Midbrain (tissue), 1 donor: Measurements from ENCODE around the gene UGT1A10.
"Not testable (repeated sequence)": the region's sequence is repeated elsewhere in the genome, so short reads cannot be mapped to it uniquely, and the experiment has no call there.

ENCODE experiments used
- DNase-seq: peaks from one replicate; lab custom pipeline; 2025; lab: John Stamatoyannopoulos, UW

Gene UGT1A10

DNA sequence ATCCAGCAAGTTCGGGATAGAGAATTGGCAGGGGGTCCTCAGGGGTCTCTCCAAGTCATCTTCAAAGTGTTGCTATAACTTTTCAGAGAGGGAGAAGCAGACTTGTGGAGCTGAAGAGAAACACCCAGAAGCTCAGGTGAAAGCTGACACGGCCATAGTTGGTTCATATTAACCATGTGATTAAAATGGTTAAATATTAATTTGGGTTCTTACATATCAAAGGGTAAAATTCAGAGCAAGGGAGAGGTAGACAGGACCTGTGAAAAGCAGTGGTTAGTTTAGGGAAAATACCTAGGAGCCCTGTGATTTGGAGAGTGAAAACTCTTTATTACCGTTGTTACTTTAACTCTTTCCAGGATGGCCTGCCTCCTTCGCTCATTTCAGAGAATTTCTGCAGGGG is 56.4 kb downstream of the UGT1A10 start, which contains the start of gene UGT1A6:
Gene UGT1A6 (plus strand): TSS at position 243 of the 400 bp plus-strand sequence. CDS start 115 bp downstream, at position 358.
- no peak for DNase-seq

DNA sequence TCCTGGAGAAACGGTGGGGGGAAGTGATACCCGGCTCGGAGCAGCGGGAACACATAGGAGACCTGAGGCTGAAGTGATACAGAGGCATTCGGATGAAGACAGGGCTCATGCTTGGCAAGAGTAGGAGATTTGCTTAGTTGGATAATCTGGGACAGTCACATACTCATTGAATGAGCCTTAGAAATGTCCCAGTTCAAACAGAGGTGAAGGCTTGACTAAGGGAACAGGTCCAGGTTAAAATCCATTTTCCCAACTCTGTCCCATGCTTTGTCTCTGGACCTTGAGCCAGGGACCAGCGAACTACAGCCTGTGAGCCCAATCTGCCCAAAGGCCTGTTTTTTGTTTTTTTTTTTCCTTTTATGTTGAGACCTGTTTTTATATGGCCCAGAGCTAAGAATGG is 57.7 kb downstream of the UGT1A10 start:
- DNase-seq: no peak

DNA sequence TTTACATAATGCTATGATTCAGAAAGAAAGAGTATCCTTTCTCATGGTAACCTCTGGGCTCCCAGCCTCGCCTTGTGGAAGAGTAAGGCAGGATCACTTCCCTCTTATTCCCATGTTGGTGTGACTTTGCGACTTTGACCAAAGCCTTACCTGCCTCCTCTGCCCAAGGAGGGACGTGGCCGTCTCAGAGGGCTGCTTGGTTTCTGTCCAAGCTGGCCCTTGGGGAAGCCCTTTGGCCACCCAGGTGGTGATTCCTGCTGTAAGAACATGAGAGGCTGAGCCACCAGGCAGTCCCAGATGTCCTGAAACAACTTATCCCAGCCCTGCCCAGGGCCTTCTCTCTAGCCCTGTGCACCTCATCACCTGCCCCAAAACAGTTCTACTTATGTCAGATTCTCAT is 62.5 kb downstream of the UGT1A10 start:
- DNase-seq: no peak

DNA sequence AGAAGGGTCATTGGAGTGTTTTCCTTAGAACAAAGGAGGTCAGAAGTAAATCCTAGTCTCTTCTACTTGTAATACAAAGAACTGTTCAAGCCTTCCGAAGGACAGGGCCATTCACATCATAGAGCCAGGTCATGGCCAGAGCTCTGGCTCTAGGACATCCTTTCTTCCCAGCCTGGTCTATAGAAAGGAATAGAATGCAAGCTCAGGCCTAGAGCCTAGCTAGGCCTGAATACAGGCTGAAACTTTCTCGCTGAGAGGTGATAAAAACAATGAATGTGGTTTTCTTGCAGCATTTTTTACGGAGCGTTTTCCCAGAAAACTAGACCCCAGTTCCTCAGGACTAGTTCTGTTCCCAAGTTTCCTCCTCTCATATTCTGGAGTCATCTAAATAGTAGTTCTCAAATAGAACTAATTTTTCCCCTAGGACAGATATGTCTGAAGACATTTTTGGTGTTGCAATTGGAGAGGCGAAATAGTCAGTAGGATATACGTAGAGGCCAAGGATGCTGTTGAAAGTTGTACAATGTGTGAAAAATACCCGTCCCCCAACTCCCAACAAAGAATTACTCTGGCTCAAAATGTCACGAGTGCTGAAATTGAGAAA is 63.3 kb downstream of the UGT1A10 start:
- no peak for DNase-seq

DNA sequence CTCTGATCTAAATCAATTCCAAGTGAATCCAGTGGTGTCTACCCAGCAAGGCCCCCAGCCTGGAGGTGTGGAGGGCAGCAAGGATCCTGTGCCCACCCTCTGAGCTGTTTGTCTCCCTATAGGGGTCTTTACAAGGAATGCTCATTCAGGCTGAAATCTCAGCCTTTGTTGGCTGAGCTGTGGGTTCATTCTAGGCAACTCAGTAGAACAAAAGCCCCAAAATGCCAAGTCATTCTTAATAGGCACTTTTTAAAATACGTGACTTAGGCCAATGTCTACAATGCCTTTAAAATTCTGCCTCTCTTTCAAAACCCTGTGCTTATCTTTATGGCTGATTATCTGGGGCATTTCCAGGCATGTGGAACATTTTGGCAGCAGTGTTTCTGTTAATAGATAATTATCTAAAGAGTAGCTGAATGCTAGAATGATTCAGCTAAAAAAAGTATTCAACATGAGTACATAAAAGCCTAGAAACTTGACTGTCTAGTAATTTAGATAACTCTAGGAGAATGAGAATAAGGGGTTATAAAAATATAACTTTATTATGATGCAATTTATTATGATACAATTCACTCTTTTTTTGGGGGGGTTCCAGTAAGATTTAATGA is 63.9 kb downstream of the UGT1A10 start:
- DNase-seq: no peak

DNA sequence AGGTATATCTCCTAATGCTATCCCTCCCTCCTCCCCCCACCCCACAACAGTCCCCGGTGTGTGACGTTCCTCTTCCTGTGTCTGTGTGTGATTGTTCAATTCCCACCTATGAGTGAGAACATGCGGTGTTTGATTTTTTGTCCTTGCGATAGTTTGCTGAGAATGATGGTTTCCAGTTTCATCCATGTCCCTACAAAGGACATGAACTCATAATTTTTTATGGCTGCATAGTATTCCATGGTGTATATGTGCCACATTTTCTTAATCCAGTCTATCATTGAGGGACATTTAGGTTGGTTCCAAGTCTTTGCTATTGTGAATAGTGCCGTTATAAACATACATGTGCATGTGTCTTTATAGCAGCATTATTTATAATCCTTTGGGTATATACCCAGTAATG is 64.6 kb downstream of the UGT1A10 start:
- not testable (repeated sequence) for DNase-seq

DNA sequence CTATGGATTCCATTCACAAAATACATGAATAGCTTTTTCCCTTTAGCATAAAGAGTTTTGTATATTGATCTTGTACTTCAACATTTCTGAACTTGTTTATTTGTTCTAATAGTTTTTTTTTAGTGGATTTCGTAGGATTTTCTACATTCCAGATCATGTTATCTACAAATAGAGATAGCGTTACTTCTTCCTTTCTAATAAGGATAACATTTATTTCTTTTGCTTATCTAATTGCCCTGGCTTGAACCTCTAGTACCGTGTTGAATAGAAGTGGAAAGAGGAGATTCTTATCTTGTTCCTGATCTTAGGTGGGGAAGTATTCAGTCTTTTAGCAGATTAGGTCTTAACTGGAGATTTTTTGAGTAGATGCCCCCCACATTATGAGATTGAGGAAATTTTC is 66.0 kb downstream of the UGT1A10 start:
- DNase-seq: no peak

DNA sequence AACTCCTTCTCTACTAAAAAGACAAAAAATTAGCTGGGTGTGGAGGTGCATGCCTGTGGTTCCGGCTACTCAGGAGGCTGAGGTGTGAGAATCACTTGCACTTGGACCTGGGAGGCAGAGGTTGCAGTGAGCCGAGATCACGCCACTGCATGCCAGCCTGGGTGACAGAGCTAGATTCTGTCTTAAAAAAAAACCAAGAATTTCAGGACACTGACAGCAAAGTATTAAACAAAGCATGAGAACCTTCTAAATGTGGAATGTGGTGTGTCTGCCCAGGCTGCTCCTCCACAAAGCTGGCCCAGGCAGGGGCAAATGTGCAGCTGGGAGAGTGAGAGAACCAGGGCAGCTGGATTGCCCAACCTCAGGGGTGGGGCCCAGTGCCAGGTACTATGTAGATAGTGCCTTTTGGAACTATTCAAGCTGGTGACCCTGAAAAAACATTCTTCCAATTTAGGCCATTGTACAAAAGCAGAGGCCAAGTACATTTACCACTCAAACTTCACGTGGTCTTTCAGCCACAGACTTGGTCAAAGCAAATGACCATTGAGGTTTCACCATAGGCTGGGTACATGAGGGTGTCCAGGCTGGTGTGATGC is 69.8 kb downstream of the UGT1A10 start:
- DNase-seq: no peak

DNA sequence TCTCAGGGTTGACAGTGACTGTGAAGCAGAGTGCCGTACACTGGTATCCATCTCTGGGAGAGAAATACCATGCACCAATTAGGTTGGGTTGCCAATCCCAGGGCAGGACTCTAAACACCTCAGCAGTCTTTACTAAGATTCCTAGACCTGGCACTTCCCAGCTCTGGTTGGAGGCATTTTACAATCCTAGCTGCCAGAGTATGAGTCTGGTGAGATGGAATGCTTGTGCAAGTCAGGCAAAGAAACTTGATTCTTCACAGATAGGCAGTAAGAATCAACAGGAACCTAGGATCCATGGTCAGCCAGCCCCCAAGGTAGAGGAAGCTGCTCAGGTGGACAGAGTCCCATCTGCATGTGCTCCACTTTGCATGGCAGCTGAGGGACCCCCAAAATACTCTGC is 70.5 kb downstream of the UGT1A10 start:
- DNase-seq: no peak

DNA sequence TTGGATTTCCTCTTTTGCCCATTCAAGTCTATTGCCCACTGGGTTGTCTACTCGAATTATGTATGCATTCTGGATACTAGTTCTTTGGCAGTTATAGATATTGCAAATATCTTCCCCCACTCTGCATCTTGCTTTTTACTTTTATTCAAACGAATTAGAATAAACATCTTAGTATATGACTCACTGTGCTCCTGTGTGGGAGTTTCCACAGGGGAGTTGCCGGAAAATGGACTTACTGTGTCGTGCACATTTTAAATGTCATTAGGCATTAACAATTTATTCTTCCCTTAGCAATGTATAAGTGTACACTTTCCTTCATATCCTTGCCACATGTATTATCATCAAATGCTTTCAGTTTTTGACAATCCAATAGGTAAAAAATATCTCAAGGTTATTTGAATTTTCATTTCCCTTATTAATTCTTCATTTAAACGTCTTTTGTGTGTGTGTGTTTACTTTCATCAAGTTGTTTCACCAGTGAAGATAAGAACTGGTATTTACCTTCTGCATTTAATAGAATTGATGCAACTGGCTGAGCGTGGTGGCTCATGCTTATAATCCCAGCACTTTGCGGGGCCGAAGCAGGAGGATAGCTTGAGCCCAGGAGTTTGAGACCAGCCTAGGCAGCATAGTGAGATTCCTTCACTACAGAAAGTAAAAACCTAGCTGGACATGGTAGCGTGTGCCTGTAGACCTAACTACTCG is 71.8 kb downstream of the UGT1A10 start:
- DNase-seq: no peak

DNA sequence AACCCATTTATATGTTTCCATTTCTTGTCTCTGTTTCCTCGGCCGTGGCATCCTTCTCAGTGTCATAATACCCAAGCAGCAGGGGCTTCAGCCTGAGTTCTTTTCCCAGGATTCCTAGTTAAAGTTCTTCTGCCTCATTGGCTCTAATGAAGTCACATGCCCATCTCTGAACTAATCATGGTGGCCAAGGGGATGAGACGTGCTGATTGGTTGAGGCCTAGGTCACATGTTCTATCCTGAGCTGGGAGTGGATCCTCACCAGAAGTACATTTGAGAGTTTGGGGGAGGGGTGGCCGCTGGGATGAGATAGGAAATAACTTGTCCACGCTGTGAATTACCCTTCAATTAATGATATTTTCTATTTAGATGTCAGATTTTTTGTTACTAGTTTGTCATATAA is 72.7 kb downstream of the UGT1A10 start:
- no peak for DNase-seq

DNA sequence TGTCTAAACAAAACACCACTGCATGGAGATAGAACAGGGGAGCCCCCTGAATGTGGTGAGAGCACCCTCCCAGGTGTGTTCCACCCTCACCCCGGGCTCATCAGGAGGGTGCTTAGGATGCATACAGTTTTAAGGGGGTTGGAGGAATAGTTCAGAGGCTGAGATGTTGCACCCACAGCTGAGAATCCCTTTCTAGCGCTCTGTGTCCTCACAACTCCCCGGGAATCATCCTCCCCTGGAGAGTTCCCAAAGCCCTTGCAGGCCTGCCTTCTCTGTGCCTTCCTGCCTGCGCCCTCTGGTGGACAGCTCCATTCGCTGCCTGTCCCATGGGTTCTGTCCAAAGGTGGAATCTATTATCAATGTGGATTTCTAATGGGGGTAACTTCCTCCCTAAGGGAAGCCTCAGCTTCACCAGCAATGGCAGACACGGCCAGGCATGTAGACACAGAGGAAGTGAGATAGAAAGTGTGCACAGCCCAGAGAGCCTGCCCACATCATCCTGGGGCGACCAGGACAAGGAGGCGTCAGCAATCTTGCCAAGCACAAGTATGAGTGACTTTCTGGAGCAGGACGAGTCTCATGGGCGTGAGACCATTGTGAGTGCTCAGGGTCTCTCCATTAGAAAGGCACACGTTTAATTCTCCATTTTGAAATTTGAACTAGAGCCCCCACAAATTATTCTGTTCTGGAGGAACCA is 75.2 kb downstream of the UGT1A10 start:
- DNase-seq: peak; percentile 68

DNA sequence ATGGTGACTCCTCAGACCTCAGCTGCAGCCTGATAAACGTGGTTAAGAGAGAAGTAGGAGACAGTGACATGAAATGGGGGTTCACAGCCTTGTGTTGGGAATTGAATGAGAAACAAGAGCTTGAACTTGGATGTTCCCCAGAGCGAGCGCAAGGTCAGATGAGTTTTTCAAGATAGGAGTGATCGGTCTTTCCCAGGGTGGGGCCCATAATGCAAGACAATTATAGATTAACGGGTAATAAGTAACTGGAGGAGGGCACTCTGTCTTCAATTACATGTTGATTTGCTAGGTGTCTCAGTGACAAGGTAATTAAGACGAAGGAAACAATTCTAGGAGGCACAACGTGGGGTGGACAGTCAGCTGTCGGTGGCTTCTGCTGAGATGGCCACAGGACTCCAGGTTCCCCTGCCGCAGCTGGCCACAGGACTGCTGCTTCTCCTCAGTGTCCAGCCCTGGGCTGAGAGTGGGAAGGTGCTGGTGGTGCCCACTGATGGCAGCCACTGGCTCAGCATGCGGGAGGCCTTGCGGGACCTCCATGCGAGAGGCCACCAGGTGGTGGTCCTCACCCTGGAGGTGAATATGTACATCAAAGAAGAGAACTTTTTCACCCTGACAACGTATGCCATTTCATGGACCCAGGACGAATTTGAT is 76.5 kb downstream of the UGT1A10 start, which contains the start of gene UGT1A5:
Gene UGT1A5 (plus strand): TSS at position 297 of the 651 bp plus-strand sequence. CDS start 85 bp downstream, at position 382.
- DNase-seq: no peak

DNA sequence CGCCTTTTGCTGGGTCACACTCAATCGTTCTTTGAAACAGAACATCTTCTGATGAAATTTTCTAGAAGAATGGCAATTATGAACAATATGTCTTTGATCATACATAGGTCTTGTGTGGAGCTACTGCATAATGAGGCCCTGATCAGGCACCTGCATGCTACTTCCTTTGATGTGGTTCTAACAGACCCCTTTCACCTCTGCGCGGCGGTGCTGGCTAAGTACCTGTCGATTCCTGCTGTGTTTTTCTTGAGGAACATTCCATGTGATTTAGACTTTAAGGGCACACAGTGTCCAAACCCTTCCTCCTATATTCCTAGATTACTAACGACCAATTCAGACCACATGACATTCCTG is 77.0 kb downstream of the UGT1A10 start:
- DNase-seq: no peak

DNA sequence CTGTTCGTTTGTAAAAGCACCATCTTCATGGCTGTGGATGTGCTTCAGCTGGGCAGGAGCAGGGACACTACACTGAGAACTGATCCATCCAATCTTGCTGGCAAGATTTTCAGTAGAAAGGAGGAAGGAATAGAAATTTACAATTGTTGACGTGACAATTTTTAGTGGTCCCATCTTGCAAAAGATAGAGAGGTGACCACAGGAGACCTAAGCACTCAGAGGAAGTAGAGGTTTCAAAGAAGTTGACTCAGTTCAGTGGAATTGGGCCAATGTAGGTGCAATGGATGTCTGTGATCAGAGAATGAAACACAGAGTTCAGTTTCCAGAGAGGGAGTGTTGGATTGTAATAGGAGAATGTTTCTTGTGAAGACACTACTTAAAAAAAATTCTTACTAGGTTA is 77.9 kb downstream of the UGT1A10 start:
- no peak for DNase-seq

DNA sequence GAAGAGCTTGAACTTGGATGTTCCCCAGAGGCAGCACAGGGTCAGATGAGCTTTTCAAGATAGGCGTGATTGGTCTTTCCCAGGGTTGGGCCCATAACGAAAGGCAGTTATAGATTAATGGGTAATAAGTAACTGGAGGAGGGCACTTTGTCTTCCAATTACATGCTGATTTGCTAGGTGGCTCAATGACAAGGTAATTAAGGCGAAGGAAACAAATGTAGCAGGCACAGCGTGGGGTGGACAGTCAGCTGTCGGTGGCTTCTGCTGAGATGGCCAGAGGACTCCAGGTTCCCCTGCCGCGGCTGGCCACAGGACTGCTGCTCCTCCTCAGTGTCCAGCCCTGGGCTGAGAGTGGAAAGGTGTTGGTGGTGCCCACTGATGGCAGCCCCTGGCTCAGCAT is 82.3 kb downstream of the UGT1A10 start, which contains the start of gene UGT1A4:
Gene UGT1A4 (plus strand): TSS at position 185 of the 400 bp plus-strand sequence. CDS start 85 bp downstream, at position 270.
- DNase-seq: no peak

DNA sequence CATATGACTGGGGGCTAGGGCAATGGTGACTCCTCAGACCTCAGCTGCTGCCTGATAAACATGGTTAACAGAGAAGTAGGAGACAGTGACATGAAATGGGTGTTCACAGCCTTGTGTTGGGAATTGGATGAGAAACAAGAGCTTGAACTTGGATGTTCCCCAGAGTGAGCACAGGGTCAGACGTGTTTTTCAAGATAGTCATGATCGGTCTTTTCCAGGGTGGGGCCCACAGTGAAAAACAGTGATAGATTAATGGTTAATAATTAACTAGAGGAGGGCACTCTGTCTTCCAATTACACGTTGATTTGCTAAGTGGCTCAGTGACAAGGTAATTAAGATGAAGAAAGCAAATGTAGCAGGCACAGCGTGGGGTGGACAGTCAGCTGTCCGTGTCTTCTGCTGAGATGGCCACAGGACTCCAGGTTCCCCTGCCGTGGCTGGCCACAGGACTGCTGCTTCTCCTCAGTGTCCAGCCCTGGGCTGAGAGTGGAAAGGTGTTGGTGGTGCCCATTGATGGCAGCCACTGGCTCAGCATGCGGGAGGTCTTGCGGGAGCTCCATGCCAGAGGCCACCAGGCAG is 92.6 kb downstream of the UGT1A10 start, which contains the start of gene UGT1A3:
Gene UGT1A3 (plus strand): TSS at position 320 of the 579 bp plus-strand sequence. CDS start 85 bp downstream, at position 405.
- no peak for DNase-seq

DNA sequence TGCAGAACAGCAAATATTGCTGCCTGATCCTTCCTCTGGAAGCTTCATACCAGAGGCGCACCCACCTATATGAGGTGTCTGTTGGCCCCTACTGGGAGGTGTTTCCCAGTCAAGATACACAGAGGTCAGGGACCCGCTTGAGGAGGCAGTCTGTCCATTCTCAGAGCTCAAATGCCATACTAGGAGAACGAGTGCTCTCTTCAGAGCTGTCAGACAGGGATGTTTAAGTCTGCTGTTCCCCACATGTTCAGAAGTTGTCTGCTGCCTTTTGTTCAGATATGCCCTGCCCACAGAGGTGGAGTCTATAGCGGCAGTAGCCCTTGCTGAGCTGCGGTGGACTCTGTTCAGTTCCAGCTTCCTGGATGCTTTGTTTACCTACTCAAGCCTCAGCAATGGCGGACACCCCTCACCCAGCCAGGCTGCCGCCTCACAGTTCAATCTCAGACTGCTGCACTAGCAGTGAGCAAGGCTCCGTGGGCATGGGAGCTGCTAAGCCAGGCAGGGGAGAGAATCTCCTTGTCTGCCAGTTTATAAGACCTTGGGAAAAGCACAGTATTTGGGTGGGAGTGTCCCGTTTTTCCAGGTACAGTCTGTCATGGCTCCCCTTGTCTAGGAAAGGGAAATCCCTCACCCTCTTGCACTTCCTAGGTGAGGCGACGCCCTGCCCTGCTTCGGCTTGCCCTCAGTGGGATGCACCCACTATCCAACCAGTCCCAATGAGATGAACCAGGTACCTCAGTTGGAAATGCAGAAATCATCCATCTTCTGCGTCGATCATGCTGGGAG is 100.8 kb downstream of the UGT1A10 start:
- not testable (repeated sequence) for DNase-seq

DNA sequence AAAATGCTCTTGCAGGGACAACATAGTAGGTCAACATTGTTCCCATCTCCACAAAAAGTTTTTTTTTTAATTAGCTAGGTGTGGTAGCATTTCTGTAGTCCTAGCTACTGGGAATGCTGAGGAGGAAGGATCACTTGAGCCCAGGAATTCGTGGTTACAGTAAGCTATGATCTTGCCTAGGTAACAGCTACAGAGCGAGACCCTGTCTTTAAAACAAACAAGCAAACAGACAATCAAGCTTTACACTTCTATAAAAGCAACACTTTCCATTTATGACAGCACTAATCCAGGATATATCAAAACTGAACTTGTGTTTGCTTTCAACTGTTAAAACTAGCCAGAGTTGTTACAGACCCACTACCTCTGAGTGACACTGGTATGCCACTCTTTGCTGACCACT is 104.6 kb downstream of the UGT1A10 start:
- no peak for DNase-seq
